H1 (cell line): Measurements from ENCODE around the gene FCHO1.

Source experiments
- CTCF ChIP-seq, 3 experiments: IDR thresholded peaks; 1 replicate in 2 of 3; 2 replicates in 1 of 3; pipeline versions ENCODE4 v1.5.1 to v1.6.1; 2011; ENCODE audit warnings: low read length in 3 of 3, mild to moderate bottlenecking in 3 of 3, inconsistent platforms in 2 of 3, low read depth in 1 of 3, moderate library complexity in 1 of 3; ENCODE audit not compliant: insufficient read depth in 1 of 3; ENCODE audit errors: control extremely low read depth in 1 of 3
- EP300 ChIP-seq, 2 experiments: IDR thresholded peaks; 1 replicate in 1 of 2; 2 replicates in 1 of 2; pipeline ENCODE4 v1.6.1; 2011 to 2012; ENCODE audit warnings: low read depth in 2 of 2, low read length in 2 of 2, mild to moderate bottlenecking in 2 of 2, borderline replicate concordance in 1 of 2, inconsistent platforms in 1 of 2, moderate library complexity in 1 of 2
- EZH2 ChIP-seq: fragments of 200-600 bp; sonication (generic); IDR thresholded peaks from 2 replicates; pipeline ENCODE4 v1.7.1; 2012; ENCODE audit warnings: low read depth, mild to moderate bottlenecking, moderate library complexity, low read length, inconsistent platforms; ENCODE audit not compliant: severe bottlenecking
- GABPA ChIP-seq: IDR thresholded peaks from 2 replicates; pipeline ENCODE4 v1.6.1; 2011; ENCODE audit warnings: mild to moderate bottlenecking, low read length, moderate library complexity, borderline replicate concordance; ENCODE audit not compliant: insufficient read depth
- GTF2F1 ChIP-seq: IDR thresholded peaks from 2 replicates; pipeline ENCODE4 v1.6.1; 2012; ENCODE audit warnings: low read depth, low read length, improper control_type of control experiment, borderline replicate concordance
- NANOG ChIP-seq: IDR thresholded peaks from 2 replicates; pipeline ENCODE4 v1.6.1; 2011; ENCODE audit warnings: low read length, low read depth, mild to moderate bottlenecking, inconsistent platforms; ENCODE audit not compliant: insufficient read depth, poor library complexity, severe bottlenecking
- PHF8 ChIP-seq: fragments of 200-600 bp; sonication (generic); conservative IDR thresholded peaks from 2 replicates; pipeline ENCODE4 v1.7.1; 2012; ENCODE audit warnings: low read depth, mild to moderate bottlenecking, inconsistent platforms, low read length, moderate library complexity
- POLR2A ChIP-seq, 2 experiments: IDR thresholded peaks; 1 replicate in 1 of 2; 2 replicates in 1 of 2; pipeline ENCODE4 v1.6.1; 2011; ENCODE audit warnings: low read depth in 2 of 2, low read length in 2 of 2, mild to moderate bottlenecking in 2 of 2; ENCODE audit errors: control extremely low read depth in 1 of 2
- RAD21 ChIP-seq, 2 experiments: IDR thresholded peaks in 1 of 2; conservative IDR thresholded peaks in 1 of 2; 2 replicates each; pipeline ENCODE4 v1.6.1; 2011; ENCODE audit warnings: low read depth in 2 of 2, low read length in 2 of 2, improper control_type of control experiment in 1 of 2, inconsistent platforms in 1 of 2, mild to moderate bottlenecking in 1 of 2, moderate library complexity in 1 of 2
- YY1 ChIP-seq: IDR thresholded peaks from 2 replicates; pipeline ENCODE4 v1.6.1; 2011; ENCODE audit warnings: low read depth, mild to moderate bottlenecking, low read length
- TF ChIP-seq, protein P1 (sequence below): IDR thresholded peaks from 2 replicates; pipeline ENCODE4 v1.6.1; 2011; ENCODE audit warnings: low read length, improper control_type of control experiment
- TF ChIP-seq, protein P2 (sequence below): IDR thresholded peaks from 2 replicates; pipeline ENCODE4 v1.6.1; 2012; ENCODE audit warnings: inconsistent platforms

GRCh38 chr19:17718550-17718946 lies 32.7 kb upstream of the FCHO1 start:
- TF ChIP-seq EZH2, result no peak
- TF ChIP-seq GABPA, result no peak
- TF ChIP-seq PHF8, result no peak
- TF ChIP-seq GTF2F1, result no peak
- TF ChIP-seq CTCF (IDR thresholded peaks at IDR 0.05; ENCODE audit: control extremely low read depth in 1 of 3, insufficient read depth in 1 of 3, low read depth in 1 of 3, low read length in 3 of 3), result no peak
- TF ChIP-seq, protein P1, sequence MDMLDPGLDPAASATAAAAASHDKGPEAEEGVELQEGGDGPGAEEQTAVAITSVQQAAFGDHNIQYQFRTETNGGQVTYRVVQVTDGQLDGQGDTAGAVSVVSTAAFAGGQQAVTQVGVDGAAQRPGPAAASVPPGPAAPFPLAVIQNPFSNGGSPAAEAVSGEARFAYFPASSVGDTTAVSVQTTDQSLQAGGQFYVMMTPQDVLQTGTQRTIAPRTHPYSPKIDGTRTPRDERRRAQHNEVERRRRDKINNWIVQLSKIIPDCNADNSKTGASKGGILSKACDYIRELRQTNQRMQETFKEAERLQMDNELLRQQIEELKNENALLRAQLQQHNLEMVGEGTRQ, result no peak
- no peak for TF ChIP-seq EP300 (IDR thresholded peaks at IDR 0.05; ENCODE audit: borderline replicate concordance in 1 of 2, low read depth in 2 of 2, low read length in 2 of 2)
- TF ChIP-seq, protein P2, sequence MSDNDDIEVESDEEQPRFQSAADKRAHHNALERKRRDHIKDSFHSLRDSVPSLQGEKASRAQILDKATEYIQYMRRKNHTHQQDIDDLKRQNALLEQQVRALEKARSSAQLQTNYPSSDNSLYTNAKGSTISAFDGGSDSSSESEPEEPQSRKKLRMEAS, result no peak
- TF ChIP-seq RAD21 (IDR thresholded peaks at IDR 0.05 in 1 of 2, conservative IDR thresholded peaks at IDR 0.05 in 1 of 2; ENCODE audit: low read depth in 2 of 2, low read length in 2 of 2), result no peak
- TF ChIP-seq YY1, result no peak
- TF ChIP-seq POLR2A (IDR thresholded peaks at IDR 0.05; ENCODE audit: control extremely low read depth in 1 of 2, low read depth in 2 of 2, low read length in 2 of 2), result no peak
- no peak for TF ChIP-seq NANOG
